HepG2 (cell line): ENCODE data around the gene SREBF1. TPM values are rescaled to one million over a fixed set of nuclear protein-coding genes. Genes with fewer than 3 reads are reported as not detected.
A peak's percentile ranks its signal among the peaks of the same experiment; 100 is the strongest.

Experiments
- AGO1 ChIP-seq: fragments of 200-400 bp; formaldehyde crosslinking; IDR thresholded peaks from 2 replicates; pipeline ENCODE4 v1.6.1; 2017; ENCODE audit warnings: mild to moderate bottlenecking, low read depth, low read length, moderate library complexity; ENCODE audit not compliant: poor library complexity, severe bottlenecking
- AKNA ChIP-seq: sonication (generic); formaldehyde crosslinking; IDR thresholded peaks from 2 replicates; pipeline ENCODE4 v1.4.0; 2020; ENCODE audit warnings: missing genetic modification reagents, borderline replicate concordance
- ELF1 ChIP-seq: sonication (generic); formaldehyde crosslinking; IDR thresholded peaks from 2 replicates; pipeline ENCODE4 v1.4.0; 2020; ENCODE audit warnings: missing genetic modification reagents
- FUBP1 ChIP-seq: sonication (generic); formaldehyde crosslinking; IDR thresholded peaks from 2 replicates; pipeline ENCODE4 v1.5.1; 2020; ENCODE audit warnings: missing genetic modification reagents, mild to moderate bottlenecking, borderline replicate concordance
- GATAD2A ChIP-seq: IDR thresholded peaks from 2 replicates; pipeline ENCODE4 v1.6.1; 2016
- MAFK ChIP-seq, 2 experiments: IDR thresholded peaks in 1 of 2; conservative IDR thresholded peaks in 1 of 2; 2 replicates each; pipeline ENCODE4 v1.6.1; 2011; ENCODE audit warnings: improper control_type of control experiment in 2 of 2, low read length in 2 of 2
- MTA3 ChIP-seq: sonication (generic); formaldehyde crosslinking; IDR thresholded peaks from 2 replicates; pipeline ENCODE4 v1.4.0; 2020; ENCODE audit warnings: missing genetic modification reagents
- PITX1 ChIP-seq: sonication (generic); formaldehyde crosslinking; IDR thresholded peaks from 2 replicates; pipeline ENCODE4 v1.5.1; 2020; ENCODE audit warnings: mild to moderate bottlenecking, missing genetic modification reagents
- RELA ChIP-seq: sonication (generic); formaldehyde crosslinking; IDR thresholded peaks from 2 replicates; pipeline ENCODE4 v1.4.0; 2020; ENCODE audit warnings: missing genetic modification reagents
- SOX13 ChIP-seq, 3 experiments: fragments of 450-650 bp in 1 of 3; sonication (generic) in 1 of 3; formaldehyde crosslinking in 1 of 3; IDR thresholded peaks in 2 of 3; conservative IDR thresholded peaks in 1 of 3; 2 replicates each; pipeline versions ENCODE4 v1.5.0 to v1.6.1; 2016 to 2020; ENCODE audit warnings: antibody characterized with exemption in 1 of 3, mild to moderate bottlenecking in 1 of 3, missing compliant biosample characterization in 1 of 3, missing genetic modification reagents in 1 of 3, moderate library complexity in 1 of 3
- STAT5B ChIP-seq: sonication (generic); formaldehyde crosslinking; IDR thresholded peaks from 2 replicates; pipeline ENCODE4 v1.4.0; 2020; ENCODE audit warnings: missing genetic modification reagents
- ZNF383 ChIP-seq: sonication (generic); formaldehyde crosslinking; IDR thresholded peaks from 2 replicates; pipeline ENCODE4 v1.4.0; 2020; ENCODE audit warnings: missing genetic modification reagents, mild to moderate bottlenecking, borderline replicate concordance
- ZNF431 ChIP-seq: sonication (generic); formaldehyde crosslinking; IDR thresholded peaks from 2 replicates; pipeline ENCODE4 v1.9.0; 2022; ENCODE audit warnings: missing genetic modification reagents, low read depth, mild to moderate bottlenecking, borderline replicate concordance
- ZNF615 ChIP-seq: sonication (generic); formaldehyde crosslinking; IDR thresholded peaks from 2 replicates; pipeline ENCODE4 v1.5.0; 2020; ENCODE audit warnings: mild to moderate bottlenecking, missing genetic modification reagents, borderline replicate concordance
- ZSCAN21 ChIP-seq: sonication (generic); formaldehyde crosslinking; IDR thresholded peaks from 2 replicates; pipeline ENCODE4 v1.8.0; 2022; ENCODE audit warnings: mild to moderate bottlenecking, missing genetic modification reagents, moderate library complexity, borderline replicate concordance
- polyA plus RNA-seq, 8 experiments: library from polyadenylated mRNA; depleted of rRNA in 3 of 8; stranded (reverse) in 7 of 8; unstranded in 1 of 8; fragments of >200 nt; fragmentation: Illumina TruSeq in 4 of 8; extraction: Trizol in 4 of 8; gene quantifications; 2 replicates each; pipeline versions ENCODE4 v1.2.1 to v1.2.3, GENCODE V29; 2011 to 2016; ENCODE audit warnings: low read depth in 4 of 8, missing spikeins in 1 of 8, mixed read lengths in 1 of 8; ENCODE audit not compliant: insufficient read depth in 1 of 8
- total RNA-seq, 5 experiments: library from RNA; depleted of rRNA; stranded (reverse); fragments of >200 nt; fragmentation: Illumina TruSeq; extraction: Trizol; gene quantifications; 2 replicates each; pipeline ENCODE4 v1.2.3, GENCODE V29; 2016; ENCODE audit warnings: low read depth in 1 of 5
- TF ChIP-seq, protein P1 (sequence below): IDR thresholded peaks from 2 replicates; pipeline ENCODE4 v1.6.1; 2016; ENCODE audit warnings: mild to moderate bottlenecking
- TF ChIP-seq, protein P2 (sequence below): sonication (generic); formaldehyde crosslinking; IDR thresholded peaks from 2 replicates; pipeline ENCODE4 v1.9.0; 2022; ENCODE audit warnings: missing genetic modification reagents, mild to moderate bottlenecking, borderline replicate concordance

SREBF1 gene
- total and polyA plus RNA-seq, 2 of the 13 experiments (the other 11 are each of a cell fraction or from before 2014, with no cell fraction given) = 34.3 to 38.0 TPM

- TF ChIP-seq, protein P1, sequence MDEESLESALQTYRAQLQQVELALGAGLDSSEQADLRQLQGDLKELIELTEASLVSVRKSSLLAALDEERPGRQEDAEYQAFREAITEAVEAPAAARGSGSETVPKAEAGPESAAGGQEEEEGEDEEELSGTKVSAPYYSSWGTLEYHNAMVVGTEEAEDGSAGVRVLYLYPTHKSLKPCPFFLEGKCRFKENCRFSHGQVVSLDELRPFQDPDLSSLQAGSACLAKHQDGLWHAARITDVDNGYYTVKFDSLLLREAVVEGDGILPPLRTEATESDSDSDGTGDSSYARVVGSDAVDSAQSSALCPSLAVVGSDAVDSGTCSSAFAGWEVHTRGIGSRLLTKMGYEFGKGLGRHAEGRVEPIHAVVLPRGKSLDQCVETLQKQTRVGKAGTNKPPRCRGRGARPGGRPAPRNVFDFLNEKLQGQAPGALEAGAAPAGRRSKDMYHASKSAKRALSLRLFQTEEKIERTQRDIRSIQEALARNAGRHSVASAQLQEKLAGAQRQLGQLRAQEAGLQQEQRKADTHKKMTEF (CRISPR knock-in tag) = peak; percentile 55; the same call in 1 of the 2 replicates
- TF ChIP-seq AGO1 = no peak
- TF ChIP-seq ELF1 (CRISPR knock-in tag) = no peak; the same call in 1 of the 2 replicates
- no peak for TF ChIP-seq STAT5B (CRISPR knock-in tag)
- TF ChIP-seq ZNF431 (CRISPR knock-in tag) = no peak
- TF ChIP-seq MAFK (conservative IDR thresholded peaks at IDR 0.05 in 1 of 2, IDR thresholded peaks at IDR 0.05 in 1 of 2; ENCODE audit: low read length in 2 of 2) = no peak
- TF ChIP-seq, protein P2, sequence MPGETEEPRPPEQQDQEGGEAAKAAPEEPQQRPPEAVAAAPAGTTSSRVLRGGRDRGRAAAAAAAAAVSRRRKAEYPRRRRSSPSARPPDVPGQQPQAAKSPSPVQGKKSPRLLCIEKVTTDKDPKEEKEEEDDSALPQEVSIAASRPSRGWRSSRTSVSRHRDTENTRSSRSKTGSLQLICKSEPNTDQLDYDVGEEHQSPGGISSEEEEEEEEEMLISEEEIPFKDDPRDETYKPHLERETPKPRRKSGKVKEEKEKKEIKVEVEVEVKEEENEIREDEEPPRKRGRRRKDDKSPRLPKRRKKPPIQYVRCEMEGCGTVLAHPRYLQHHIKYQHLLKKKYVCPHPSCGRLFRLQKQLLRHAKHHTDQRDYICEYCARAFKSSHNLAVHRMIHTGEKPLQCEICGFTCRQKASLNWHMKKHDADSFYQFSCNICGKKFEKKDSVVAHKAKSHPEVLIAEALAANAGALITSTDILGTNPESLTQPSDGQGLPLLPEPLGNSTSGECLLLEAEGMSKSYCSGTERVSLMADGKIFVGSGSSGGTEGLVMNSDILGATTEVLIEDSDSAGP (CRISPR knock-in tag) = peak; percentile 59; the same call in 1 of the 2 replicates
- TF ChIP-seq GATAD2A (CRISPR knock-in tag) = peak; percentile 39; the same call in 1 of the 2 replicates
- no peak for TF ChIP-seq PITX1 (CRISPR knock-in tag)
- no peak for TF ChIP-seq ZNF383 (CRISPR knock-in tag)
- TF ChIP-seq MTA3 (CRISPR knock-in tag) = no peak
- no peak for TF ChIP-seq SOX13 (IDR thresholded peaks at IDR 0.05)
- TF ChIP-seq SOX13 (CRISPR knock-in tag; conservative IDR thresholded peaks at IDR 0.05 in 1 of 2, IDR thresholded peaks at IDR 0.05 in 1 of 2) = no peak
- no peak for TF ChIP-seq FUBP1 (CRISPR knock-in tag)
- no peak for TF ChIP-seq ZNF615 (CRISPR knock-in tag)
- TF ChIP-seq RELA = no peak
- 0 out of 2 replicates have a peak, but pooled peaks have one; percentile 39 for TF ChIP-seq AKNA (CRISPR knock-in tag)
- TF ChIP-seq ZSCAN21 (CRISPR knock-in tag) = no peak
Observed at GRCh38 chr17:17812211-17813054, 24.4 kb downstream of the SREBF1 start (continued).
